GM06990 (cell line): Measurements from ENCODE around the gene TAF6L.
"Not testable (repeated sequence)": the region's sequence is repeated elsewhere in the genome, so short reads cannot be mapped to it uniquely, and the experiment has no call there.

Source experiments
- DNase-seq: peaks from one replicate; pipeline ENCODE4 v3.0.0-alpha.2; 2011; ENCODE audit not compliant: insufficient read length; ENCODE audit errors: extremely low read depth
- H3K27me3 ChIP-seq: replicated peaks from 2 replicates; pipeline ENCODE4 v1.6.0; 2011; ENCODE audit warnings: low read length; ENCODE audit not compliant: control insufficient read depth, insufficient read depth
- H3K36me3 ChIP-seq: 2 replicates; pipeline ENCODE4 v1.5.1; 2011; ENCODE audit warnings: low read length; ENCODE audit not compliant: control insufficient read depth, insufficient read depth
- H3K4me3 ChIP-seq: replicated peaks from 2 replicates; pipeline ENCODE4 v1.5.1; 2011; ENCODE audit warnings: low read depth, mild to moderate bottlenecking, control low read depth, low read length
- TF ChIP-seq, protein P1 (sequence below): IDR thresholded peaks from 2 replicates; pipeline ENCODE4 v1.5.1; 2011; ENCODE audit warnings: low read length, control low read depth, mild to moderate bottlenecking, inconsistent platforms; ENCODE audit not compliant: insufficient read depth, poor library complexity, severe bottlenecking

The TAF6L gene

DNA sequence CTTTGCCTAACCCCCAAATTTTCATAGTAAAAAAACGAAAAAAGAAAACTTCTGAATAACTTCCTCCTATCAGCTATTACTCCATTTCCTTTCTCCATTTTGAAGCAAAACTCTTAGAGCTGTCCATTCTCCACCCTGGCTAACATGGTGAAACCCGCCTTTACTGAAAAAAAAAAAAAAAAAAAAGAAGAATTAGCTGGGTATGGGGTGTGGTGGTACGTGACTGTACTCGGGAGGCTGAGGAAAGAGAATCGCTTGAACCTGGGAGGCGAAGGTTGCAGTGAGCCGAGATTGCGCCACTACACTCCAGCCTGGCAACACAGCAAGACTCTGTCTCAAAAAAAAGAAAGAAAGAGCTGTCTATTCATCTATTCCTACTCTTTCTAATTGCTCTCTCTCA, 45.4 kb downstream of the TAF6L start:
- Histone ChIP-seq H3K36me3 (peaks cover 3% of the 10 kb centered on the region), H3K27me3 (no peaks in the 10 kb centered on the region), H3K4me3 (no peak overlapping the region)
- no peak for DNase-seq
- TF ChIP-seq, protein P1, sequence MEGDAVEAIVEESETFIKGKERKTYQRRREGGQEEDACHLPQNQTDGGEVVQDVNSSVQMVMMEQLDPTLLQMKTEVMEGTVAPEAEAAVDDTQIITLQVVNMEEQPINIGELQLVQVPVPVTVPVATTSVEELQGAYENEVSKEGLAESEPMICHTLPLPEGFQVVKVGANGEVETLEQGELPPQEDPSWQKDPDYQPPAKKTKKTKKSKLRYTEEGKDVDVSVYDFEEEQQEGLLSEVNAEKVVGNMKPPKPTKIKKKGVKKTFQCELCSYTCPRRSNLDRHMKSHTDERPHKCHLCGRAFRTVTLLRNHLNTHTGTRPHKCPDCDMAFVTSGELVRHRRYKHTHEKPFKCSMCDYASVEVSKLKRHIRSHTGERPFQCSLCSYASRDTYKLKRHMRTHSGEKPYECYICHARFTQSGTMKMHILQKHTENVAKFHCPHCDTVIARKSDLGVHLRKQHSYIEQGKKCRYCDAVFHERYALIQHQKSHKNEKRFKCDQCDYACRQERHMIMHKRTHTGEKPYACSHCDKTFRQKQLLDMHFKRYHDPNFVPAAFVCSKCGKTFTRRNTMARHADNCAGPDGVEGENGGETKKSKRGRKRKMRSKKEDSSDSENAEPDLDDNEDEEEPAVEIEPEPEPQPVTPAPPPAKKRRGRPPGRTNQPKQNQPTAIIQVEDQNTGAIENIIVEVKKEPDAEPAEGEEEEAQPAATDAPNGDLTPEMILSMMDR: no peak

DNA sequence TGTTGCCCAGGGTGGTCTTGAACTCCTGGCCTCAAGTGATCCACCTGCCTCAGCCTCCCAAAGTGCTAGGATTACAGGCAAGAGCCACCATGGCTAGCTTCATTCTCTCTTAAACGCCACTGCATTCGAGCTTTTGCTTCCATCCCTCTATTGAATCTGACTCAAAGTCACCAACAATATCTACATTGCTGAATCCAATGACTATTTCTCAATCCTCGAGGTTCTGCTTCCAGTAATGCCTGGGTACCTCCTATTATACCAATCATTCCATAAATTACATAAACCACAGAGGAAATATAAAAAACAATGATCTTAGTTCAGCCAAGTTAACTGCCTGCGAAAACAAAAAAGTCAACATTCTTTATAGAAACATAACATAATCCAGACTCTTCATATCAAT, 45.9 kb downstream of the TAF6L start:
- Histone ChIP-seq H3K4me3 (no peak overlapping the region), H3K27me3 (no peaks in the 10 kb centered on the region), H3K36me3 (peaks cover 3% of the 10 kb centered on the region)
- TF ChIP-seq, protein P1: no peak
- no peak for DNase-seq

DNA sequence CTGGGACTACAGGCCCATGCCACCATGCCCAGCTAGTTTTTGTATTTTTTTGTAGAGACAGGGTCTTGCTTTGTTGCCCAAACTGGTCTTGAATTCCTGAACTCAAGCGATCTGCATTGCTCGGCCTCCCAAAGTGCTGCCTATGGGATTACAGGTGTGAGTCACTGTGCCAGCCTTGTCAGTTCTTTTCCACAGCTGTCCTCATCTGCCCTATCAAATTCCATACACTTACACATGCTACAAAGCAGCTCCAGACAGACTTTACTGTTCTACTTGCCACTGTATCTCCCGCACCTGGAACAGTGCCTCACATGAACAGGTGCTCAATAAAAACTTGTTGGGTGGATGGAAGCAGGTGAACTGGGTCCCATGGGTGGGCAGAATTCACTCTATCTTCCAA, 52.5 kb downstream of the TAF6L start:
- TF ChIP-seq, protein P1: no peak
- Histone ChIP-seq H3K4me3 (no peak overlapping the region), H3K27me3 (no peaks in the 10 kb centered on the region), H3K36me3 (peaks cover 32% of the 10 kb centered on the region)
- DNase-seq: no peak

DNA sequence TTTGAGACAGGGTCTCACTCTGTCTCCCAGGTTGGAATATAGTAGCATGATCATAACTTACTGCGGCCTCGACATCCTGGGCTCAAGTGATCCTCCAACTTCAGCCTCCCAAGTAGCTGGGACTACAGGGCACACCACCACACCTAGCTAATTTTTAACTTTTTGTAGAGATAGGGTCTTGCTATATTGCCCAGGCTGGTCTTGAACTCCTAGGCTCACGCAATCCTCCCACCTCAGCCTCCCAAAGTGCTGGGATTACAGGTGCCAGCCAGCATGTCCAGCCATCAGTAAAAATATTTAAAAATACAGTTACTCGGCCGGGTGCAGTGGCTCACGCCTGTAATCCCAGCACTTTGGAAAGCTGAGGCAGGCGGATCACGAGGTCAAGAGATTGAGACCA, 56.9 kb downstream of the TAF6L start:
- H3K36me3 ChIP-seq: peaks cover 24% of the 10 kb centered on the region
- not testable (repeated sequence) for H3K27me3 ChIP-seq, H3K4me3 ChIP-seq, DNase-seq

DNA sequence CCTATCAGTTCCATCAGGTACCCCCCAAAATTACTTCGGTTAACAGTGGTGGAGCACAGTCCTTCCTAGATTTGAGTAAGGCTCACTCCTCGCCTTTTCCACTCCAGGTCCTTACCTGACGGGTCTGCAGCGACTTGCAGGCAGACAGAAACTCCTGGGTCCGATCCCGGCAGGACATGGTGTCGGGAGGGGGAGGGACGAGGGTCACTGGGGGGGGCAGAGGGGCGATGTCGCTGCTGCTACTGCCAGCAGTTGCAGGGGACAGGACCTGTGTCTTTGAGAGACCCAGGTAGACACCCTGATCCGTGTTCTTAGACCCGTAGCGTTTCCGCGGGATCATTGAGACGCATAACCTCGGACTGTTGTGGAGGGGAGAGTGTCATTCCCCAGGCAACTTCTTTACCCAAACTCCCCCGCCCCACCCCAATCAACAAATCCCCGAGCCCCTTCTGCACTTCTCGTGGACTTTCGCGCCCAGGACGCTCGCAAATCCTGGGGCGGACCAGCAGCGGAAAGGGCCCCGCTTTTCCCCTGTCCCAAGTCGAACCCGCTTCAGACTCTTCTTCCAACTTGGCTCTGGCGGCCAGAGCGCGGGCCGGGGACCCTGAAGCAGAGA, 59.8 kb downstream of the TAF6L start:
- Histone ChIP-seq H3K4me3 (peak overlapping the region; percentile 87), H3K36me3 (peaks cover 24% of the 10 kb centered on the region), H3K27me3 (no peaks in the 10 kb centered on the region)
- TF ChIP-seq, protein P1: no peak
- no peak for DNase-seq

DNA sequence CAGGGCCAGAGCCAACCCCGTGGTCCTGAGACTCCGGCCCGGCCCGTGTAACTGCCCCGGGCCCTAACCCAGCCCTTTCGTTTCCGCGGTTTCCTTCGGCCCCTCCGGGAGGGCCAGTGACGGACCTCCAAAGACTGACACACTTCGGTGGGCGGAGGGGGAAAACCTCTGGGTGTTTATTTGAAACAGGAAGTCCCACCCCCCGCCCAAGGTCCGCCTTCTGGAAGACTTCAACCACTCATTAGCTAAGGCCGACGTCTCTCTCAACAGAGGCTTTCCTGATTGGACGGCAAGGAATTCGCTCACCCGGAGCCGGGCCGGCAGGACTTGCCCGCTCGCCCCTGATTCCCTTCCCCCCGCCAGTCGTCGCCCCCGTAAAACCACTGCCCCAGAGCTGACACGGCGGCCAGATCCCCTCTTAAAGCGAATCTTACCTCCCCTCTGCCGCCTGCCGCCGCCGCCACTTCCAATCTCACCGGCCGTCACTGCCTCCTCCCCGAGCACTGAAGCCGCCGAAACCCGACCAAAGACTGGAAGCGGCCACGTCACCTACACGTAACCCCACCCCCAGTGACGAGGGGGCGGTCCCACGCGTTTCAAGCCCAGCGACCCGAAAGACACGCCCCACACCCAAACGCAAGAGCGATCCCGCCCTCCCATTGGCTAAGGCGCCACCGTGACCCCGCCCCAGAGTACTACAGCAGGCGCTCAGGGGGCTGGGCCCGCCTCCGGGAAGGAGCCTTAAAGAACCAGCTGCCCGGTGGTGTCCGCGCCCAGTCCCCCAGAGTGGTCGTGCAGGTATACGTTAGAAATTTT, 60.5 kb downstream of the TAF6L start, which contains the start of gene STX5:
Gene STX5 (minus strand): TSS at position 532 of the 816 bp plus-strand sequence. CDS start 808 bp downstream, outside the sequence.
- Histone ChIP-seq H3K36me3 (peaks cover 24% of the 10 kb centered on the region), H3K27me3 (no peaks in the 10 kb centered on the region), H3K4me3 (peak within 1 kb of the TSS; percentile 87)
- peak; percentile 98 for DNase-seq
- TF ChIP-seq, protein P1: no peak
